Kidney epithelial cell (primary cell): ENCODE results near the gene DEGS2. TPM values are rescaled to one million over a fixed set of nuclear protein-coding genes. Genes with fewer than 3 reads are reported as not detected.
A peak's percentile ranks its signal among the peaks of the same experiment; 100 is the strongest.

Source experiments
- DNase-seq: peaks from one replicate; pipeline ENCODE4 v3.0.0-alpha.2; 2010; ENCODE audit warnings: low read depth
- H3K27me3 ChIP-seq: 2 replicates; pipeline ENCODE4 v1.6.0; 2011; ENCODE audit warnings: low read length; ENCODE audit not compliant: control insufficient read depth, insufficient read depth
- H3K36me3 ChIP-seq: 2 replicates; pipeline ENCODE4 v1.5.1; 2011; ENCODE audit warnings: low read length; ENCODE audit not compliant: control insufficient read depth, insufficient read depth
- H3K4me3 ChIP-seq: 2 replicates; pipeline ENCODE4 v1.5.1; 2011; ENCODE audit warnings: low read depth, mild to moderate bottlenecking, control low read depth, low read length
- CTCF ChIP-seq: IDR thresholded peaks from 2 replicates; pipeline ENCODE4 v1.5.1; 2011; ENCODE audit warnings: mild to moderate bottlenecking, moderate library complexity, low read length, control low read depth, inconsistent platforms; ENCODE audit not compliant: insufficient read depth, poor library complexity, severe bottlenecking
- total RNA-seq: library from RNA; depleted of rRNA; stranded (reverse); fragments of >200 nt; gene quantifications from 2 replicates; pipeline ENCODE4 v1.2.3, GENCODE V29; 2015

Gene DEGS2
- total RNA-seq, 1 donor from 2014 or later, result 0.75 TPM

- Histone ChIP-seq H3K4me3 (no peak overlapping the region), H3K27me3 (no peaks in the 10 kb centered on the region), H3K36me3 (no peaks in the 10 kb centered on the region)
- TF ChIP-seq CTCF, result peak; percentile 93
- DNase-seq, result peak; percentile 14
These were observed 51.2 kb downstream of the DEGS2 start for GRCh38 chr14:100108042-100108825.

- no peak for DNase-seq
- no peaks in the 10 kb centered on the region for H3K27me3 ChIP-seq
- no peak for TF ChIP-seq CTCF
- no peaks in the 10 kb centered on the region for H3K36me3 ChIP-seq
- H3K4me3 ChIP-seq, result no peak overlapping the region
These were observed 52.2 kb downstream of the DEGS2 start for GRCh38 chr14:100107236-100107635.

- TF ChIP-seq CTCF, result no peak
- no peak overlapping the region for H3K4me3 ChIP-seq
- no peaks in the 10 kb centered on the region for H3K36me3 ChIP-seq
- DNase-seq, result no peak
- H3K27me3 ChIP-seq, result no peaks in the 10 kb centered on the region
These were observed 53.0 kb downstream of the DEGS2 start for GRCh38 chr14:100106250-100107112.

- H3K36me3 ChIP-seq, result no peaks in the 10 kb centered on the region
- no peak for DNase-seq
- no peak for TF ChIP-seq CTCF
- no peaks in the 10 kb centered on the region for H3K27me3 ChIP-seq
- H3K4me3 ChIP-seq, result no peak overlapping the region
These were observed 53.9 kb downstream of the DEGS2 start for GRCh38 chr14:100105357-100106169.

GRCh38 chr14:100104523-100105300 is 54.7 kb downstream of the DEGS2 start:
- no peak for TF ChIP-seq CTCF
- no peak for DNase-seq
- no peak overlapping the region for H3K4me3 ChIP-seq

More at GRCh38 chr14:100104523-100105300, 54.7 kb downstream of the DEGS2 start:
- Histone ChIP-seq H3K36me3 (no peaks in the 10 kb centered on the region), H3K27me3 (no peaks in the 10 kb centered on the region)
